Retinal pigment epithelial cell (primary cell): ENCODE data around the gene GALNT18.

Source experiments
- DNase-seq: peaks from one replicate; pipeline ENCODE4 v3.0.0-alpha.2; 2010; ENCODE audit warnings: low read depth
- H3K4me3 ChIP-seq: 2 replicates; pipeline ENCODE4 v1.5.1; 2011; ENCODE audit warnings: mild to moderate bottlenecking, low read length, control low read depth, moderate library complexity
- TF ChIP-seq, protein P1 (sequence below): conservative IDR thresholded peaks from 2 replicates; pipeline ENCODE4 v1.5.1; 2011; ENCODE audit warnings: low read depth, low read length, control low read depth, inconsistent platforms

Gene GALNT18

DNA sequence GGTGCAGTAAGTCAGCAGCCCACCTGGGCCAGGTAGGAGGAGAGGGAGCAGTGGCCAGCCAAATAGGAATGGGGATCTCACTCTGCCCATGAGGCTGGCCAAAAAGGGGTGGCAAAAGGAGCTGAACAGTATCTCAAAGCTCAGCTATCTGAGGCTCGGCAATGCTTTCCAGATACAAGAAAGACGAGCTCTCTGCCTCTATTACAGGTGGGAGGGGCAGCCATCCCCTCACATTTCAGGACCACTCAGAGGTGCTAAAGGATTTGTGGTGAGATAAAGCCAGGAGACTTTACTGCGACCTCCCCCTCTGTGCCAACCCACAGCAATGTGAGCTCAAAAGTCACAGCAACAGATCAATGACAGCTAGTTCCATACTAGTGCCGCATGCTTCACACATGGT is 42.1 kb upstream of the GALNT18 start:
- no peak for DNase-seq
- TF ChIP-seq, protein P1, sequence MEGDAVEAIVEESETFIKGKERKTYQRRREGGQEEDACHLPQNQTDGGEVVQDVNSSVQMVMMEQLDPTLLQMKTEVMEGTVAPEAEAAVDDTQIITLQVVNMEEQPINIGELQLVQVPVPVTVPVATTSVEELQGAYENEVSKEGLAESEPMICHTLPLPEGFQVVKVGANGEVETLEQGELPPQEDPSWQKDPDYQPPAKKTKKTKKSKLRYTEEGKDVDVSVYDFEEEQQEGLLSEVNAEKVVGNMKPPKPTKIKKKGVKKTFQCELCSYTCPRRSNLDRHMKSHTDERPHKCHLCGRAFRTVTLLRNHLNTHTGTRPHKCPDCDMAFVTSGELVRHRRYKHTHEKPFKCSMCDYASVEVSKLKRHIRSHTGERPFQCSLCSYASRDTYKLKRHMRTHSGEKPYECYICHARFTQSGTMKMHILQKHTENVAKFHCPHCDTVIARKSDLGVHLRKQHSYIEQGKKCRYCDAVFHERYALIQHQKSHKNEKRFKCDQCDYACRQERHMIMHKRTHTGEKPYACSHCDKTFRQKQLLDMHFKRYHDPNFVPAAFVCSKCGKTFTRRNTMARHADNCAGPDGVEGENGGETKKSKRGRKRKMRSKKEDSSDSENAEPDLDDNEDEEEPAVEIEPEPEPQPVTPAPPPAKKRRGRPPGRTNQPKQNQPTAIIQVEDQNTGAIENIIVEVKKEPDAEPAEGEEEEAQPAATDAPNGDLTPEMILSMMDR: no peak
- H3K4me3 ChIP-seq: no peak overlapping the region

DNA sequence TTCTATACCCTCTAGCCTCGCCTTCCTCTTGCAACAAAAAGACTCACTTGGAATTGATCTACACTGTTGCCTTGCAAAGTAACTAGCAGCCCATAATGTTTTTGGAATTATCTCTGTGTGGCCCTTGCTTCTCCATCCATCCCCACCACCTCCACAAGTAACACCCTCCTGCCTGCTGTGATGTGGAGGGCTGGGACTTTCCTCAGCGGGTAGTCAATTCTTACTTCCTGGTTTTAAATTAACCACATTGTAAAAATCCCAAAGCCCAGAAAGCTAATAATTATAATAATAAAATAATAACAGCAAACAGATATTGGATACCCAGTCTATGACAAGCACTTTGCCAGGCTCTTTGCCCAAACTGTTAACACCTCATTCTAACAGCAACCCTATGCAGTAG is 40.8 kb upstream of the GALNT18 start:
- H3K4me3 ChIP-seq: no peak overlapping the region
- no peak for DNase-seq
- TF ChIP-seq, protein P1: no peak

DNA sequence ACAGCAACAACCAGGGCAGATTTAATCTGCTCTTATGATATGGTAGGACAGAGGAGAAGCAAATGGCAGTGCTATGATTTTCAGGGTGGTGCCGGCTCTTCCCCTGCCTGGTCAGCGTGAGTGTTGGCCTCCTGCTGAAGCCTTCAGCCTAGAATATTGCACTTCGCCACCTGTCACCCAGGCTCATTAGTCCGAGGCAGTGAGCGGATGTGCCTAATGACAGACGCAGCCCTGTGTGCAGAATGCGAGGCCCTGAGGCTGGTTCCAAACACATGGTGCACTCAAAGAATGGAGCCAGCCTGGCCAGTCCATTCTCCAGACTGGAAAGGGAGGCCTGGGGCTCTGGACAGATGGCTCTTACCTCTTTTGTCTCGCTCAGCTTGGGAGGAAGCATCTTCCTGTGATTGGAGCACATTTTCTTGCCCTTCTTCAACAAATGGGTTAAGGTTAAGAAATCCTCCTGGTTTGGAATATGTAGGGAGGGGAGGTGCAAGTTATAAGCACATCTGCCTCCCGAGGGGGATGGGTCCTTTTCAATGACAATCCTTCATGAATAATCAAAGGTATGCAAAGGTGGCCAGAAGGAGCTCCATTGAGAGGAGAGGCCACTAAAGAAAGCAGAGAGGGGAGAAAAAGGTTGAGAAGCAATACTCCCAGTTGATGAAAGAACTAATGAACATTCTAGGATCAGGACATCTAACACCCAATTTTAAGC is 39.7 kb upstream of the GALNT18 start:
- TF ChIP-seq, protein P1: no peak

DNA sequence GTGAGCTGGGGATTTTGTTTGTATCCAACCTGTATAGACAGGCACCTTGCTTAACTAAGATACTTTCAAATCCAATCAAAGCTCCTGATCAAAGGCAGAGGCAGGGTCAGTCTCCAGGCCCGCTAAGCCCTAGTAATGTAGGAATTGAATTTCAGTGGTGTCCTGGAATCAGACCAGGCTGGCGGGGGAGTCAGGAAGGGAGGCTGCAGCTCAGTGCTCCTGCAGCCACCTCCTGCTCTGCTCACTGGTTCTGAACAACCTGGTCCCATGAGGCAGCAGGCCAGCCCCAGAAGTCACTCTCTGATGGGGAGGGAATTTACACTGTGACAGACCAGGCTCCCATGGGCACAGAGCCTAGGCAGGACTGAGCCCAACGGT is 38.5 kb upstream of the GALNT18 start:
- no peak for DNase-seq
- TF ChIP-seq, protein P1: no peak
- no peak overlapping the region for H3K4me3 ChIP-seq

More for the DNA sequence above, 39.7 kb upstream of the GALNT18 start:
- no peak for DNase-seq
- no peak overlapping the region for H3K4me3 ChIP-seq

DNA sequence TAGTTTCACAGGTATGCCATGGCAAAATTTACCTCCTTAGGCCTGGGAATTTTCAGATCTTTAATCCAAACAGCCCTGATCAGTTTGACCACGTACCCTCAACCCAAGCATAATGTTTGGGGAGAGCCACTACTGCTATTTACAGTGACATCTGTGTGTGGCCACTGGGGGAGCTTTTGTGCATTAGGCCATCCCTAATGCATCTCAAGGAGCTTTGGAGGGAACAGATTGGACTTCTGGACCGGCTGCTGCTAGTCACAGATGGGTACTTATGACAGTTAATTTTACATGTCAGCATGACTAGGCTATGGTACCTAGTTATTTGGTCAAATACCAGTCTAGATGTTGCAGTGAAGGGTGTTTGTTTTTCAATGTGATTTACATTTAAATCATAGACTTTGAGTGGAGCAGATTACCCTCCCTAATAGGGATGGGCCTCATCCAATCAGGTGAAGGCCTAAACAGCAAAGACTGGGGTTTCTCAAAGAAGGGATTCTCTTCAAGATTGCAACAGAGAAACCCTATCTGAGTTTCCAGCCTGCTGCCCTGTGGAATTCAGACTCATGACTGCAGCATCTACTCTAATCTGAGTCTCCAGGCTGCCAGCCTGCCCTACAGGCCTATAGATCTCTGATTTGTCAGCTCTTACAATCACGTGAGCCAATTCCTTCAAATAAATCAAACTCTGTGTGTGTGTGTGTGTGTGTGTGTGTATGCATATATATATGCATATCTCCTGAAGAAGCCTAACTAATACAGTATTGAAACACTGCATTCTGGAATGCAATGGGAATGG is 38.0 kb upstream of the GALNT18 start:
- no peak for DNase-seq
- TF ChIP-seq, protein P1: peak; percentile 37
- no peak overlapping the region for H3K4me3 ChIP-seq

DNA sequence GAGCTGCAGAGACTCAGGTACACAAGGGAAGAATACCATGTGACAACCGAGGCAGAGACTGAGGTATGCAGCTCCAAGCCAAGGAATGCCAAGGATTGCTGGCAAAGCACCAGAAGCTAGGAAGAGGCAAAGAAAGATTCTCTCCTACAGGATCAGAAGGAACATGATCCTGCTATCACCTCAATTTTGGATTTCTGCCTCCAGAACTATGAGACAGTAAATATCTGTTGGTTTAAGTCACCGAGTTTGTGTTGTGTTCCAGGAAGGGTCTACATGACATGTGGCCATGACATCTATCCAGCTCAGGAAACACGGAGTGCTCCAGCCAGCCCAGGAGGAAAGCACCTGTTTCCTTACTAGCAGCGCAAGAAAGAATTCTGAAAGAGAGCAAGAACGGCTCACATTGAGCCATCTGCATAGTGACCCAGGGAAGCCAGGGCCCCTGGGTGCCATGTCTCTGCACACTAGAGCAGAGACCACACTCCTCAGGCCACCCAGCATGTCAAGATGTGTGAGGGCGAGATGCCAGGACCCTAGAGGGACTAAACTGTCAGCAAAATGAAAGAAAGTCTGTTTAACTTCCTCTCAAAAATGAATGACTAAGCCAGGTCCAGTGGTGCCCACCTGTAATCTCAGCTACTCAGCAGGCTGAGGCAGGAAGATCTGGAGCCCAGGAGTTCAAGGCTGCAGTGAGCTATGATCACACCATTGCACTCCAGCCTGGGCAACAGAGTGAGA is 35.6 kb upstream of the GALNT18 start:
- H3K4me3 ChIP-seq: no peak overlapping the region
- TF ChIP-seq, protein P1: no peak
- DNase-seq: no peak
